ENCODE results near the gene GOLGA6C. TPM values are rescaled to one million over a fixed set of nuclear protein-coding genes. Genes with fewer than 3 reads are reported as not detected.
"Not testable (repeated sequence)": the region's sequence is repeated elsewhere in the genome, so short reads cannot be mapped to it uniquely, and the experiment has no call there.

The GOLGA6C gene
- total RNA-seq, 1 donor from 2014 or later, result not detected

DNA sequence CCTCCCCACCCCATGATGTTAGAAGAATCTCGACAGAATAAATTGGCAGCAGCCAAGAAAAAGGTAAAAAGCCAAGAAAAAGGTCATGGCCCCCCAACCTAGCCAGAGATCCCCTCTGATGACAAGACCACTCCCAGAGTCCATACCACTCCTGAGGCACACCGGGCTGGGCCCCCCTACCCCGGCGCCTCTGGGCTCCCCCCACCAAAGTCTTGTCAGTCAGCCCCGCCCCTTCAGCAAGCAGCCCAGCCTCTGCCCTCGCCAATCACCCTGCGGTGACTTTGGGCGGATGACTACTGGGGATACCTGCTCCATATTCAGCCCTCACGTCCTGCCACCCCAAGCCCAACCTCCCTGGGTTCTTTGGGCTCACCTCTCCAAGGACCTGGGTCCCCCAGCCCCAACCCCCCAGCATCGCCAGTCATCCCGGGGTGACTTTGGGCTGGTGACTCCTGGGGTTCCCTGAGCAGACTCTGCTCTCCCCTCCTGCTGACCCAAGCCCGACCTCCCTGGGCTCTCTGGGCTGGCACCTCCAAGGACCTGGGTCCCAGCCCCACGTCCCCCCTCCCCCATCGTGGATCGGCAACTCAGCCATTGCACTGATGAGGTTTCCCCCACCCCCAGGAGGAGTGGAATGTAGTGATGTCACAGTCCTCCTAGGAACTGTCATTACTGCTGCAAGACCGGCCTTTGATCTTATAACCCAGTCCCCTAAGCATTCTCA is 648 bp downstream of the GOLGA6C start:
- not testable (repeated sequence) for DNase-seq

DNA sequence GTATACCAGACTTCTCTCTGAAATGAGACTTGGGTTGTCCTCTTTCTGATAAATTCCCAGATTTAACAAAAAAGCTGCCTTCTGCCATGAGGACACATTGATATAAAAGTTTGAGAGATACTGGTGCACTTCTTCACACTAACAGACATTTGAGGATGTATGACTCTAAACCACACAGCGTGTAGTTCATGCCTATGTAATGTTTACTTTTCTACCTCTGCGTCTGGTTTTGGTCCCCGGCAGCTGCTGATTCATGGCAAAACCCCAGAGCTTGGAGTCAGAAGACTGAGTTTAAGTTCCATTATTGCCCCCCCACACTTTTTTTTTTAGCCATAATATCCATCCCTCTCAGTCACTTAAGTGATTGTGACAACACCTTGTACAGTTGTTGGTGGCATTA is 1.7 kb downstream of the GOLGA6C start:
- not testable (repeated sequence) for DNase-seq

DNA sequence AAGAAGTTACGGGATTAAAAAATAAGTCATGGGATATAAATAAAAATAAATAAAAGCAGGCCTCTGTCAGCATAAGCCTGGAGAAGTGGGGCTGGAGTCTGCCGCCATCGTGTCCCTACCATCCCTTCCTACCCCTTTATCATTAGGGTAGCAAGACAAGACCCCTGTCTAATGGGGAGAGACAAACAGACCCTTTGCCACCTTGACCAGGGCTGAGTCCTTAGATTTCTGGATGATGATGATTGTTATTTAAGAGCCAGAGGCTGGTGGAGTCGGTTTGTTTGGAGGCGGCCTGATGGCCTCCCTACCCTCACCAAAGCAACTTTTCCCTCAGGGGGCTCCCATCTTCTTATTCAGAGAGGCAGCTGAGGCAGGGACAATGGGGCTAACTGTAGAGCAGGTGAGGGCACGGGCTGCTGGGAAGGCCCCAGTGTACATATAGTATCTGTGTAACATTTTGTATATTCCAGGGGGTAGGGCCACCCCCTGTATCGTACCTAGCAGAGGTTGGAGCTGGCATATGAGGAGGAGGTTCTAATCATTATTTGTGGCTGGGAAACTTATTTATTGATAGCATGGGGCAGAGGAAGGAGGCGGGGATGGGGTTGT is 15.7 kb downstream of the GOLGA6C start:
- DNase-seq, result not testable (repeated sequence)

DNA sequence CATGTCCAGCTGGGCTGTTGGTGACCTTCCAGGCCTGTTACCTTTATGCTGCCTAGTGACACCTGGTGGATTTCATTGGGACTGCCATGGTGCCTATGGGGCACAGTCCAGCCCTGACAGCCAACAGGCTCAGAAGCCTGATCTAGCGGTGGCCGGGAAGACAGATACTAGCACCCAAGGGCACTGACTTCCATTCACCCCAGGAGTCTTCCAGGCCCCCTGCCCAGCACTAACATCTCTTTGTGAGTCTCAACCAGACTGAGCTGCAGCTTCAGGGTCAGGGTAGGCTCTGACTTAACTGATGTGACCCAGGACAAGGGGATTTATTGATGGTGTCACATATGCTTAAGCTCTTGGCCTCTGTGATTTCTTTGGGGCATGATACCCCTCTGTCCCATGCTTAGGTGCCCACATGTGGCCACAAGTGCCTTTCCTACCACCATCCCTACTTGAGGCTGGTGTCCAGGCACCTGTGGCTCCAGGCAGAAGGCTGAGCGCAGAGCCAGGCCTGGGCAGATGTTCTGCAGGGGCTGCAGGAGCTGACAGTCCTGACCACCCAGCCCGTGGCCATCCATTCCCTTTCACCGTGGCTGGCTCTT is 16.5 kb downstream of the GOLGA6C start:
- peak; percentile 9 for DNase-seq

DNA sequence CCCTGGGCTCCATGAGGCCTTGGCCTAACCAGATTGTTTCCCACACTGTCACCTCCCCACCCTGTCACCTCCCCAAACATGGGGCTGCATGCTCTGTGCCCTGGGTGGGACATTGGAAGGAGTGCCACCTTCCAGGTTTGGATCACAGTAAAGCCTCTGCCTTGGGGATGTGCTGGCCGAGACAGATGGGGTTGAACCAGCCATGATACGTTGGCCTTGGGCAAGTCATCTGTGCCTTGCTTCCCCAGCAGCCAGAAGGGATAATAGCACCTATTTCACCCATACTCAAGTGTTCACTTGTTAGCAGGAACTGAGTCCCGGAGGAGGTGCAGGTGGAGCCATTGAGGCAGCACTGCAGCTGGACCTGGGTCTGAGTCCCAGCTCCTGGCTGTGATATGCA is 17.5 kb downstream of the GOLGA6C start:
- not testable (repeated sequence) for DNase-seq

DNA sequence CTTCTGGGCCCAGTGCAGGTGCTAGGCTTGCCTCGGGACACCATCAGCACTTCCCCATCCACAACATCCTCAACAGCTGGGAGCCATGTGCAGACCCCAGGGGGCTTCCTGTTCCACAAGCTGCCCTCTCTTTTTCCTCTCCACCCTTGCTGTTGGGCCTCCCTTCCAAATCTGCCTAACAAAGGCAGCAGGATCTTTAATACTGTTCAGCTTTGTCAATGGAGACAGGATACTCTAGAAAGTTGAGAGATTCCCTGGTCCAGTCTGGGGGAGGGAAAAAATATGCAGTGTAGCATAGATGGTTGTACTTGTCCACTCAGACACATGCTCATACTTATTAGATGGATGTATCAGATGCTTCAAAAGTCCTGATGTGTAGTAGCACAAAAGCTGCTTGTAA is 20.4 kb downstream of the GOLGA6C start:
- DNase-seq, result not testable (repeated sequence)

DNA sequence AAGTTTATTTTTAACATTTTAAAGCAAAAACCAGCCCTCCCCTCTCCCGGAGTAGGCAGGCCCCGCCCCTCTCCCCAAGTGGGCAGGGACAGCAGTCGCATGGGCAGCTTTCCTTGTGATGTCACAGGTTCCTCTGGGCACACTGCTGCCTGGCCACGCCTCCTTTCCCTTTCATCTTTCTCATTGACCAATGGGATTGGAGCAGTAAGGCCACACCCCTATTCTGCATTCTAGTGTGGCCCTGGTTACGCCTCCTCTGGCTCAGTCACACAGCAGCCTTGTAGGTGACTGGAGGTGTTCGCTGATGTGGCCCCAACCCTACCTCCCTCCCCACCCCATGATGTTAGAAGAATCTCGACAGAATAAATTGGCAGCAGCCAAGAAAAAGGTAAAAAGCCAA is 24.4 kb downstream of the GOLGA6C start, which contains the start of gene GOLGA6D:
TSS of gene GOLGA6D (plus strand) at position 264 of the 400 bp plus-strand sequence. CDS start at position 305, 41 bp downstream.
- DNase-seq, result not testable (repeated sequence)

DNA sequence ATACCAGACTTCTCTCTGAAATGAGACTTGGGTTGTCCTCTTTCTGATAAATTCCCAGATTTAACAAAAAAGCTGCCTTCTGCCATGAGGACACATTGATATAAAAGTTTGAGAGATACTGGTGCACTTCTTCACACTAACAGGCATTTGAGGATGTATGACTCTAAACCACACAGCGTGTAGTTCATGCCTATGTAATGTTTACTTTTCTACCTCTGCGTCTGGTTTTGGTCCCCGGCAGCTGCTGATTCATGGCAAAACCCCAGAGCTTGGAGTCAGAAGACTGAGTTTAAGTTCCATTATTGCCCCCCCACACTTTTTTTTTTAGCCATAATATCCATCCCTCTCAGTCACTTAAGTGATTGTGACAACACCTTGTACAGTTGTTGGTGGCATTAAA is 26.0 kb downstream of the GOLGA6C start:
- not testable (repeated sequence) for DNase-seq

DNA sequence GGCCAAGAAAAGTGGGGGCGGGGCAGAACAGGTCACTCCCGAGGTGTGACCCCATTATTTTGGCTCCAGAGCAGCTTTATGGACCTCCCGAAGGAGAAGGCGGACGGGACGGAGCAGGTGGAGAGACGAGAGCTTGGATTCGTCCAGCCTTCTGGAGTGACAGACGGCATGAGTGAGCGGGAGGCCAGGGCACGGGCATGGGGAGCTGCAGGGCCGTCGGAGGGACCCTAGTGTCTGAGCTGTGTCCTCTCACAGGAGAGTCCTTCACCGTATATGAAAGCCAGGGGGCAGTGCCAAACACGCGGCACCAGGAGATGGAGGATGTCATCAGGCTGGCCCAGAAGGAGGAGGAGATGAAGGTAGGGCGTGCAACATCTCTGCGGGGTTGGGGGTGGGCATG is 35.5 kb downstream of the GOLGA6C start:
- DNase-seq, result not testable (repeated sequence)

DNA sequence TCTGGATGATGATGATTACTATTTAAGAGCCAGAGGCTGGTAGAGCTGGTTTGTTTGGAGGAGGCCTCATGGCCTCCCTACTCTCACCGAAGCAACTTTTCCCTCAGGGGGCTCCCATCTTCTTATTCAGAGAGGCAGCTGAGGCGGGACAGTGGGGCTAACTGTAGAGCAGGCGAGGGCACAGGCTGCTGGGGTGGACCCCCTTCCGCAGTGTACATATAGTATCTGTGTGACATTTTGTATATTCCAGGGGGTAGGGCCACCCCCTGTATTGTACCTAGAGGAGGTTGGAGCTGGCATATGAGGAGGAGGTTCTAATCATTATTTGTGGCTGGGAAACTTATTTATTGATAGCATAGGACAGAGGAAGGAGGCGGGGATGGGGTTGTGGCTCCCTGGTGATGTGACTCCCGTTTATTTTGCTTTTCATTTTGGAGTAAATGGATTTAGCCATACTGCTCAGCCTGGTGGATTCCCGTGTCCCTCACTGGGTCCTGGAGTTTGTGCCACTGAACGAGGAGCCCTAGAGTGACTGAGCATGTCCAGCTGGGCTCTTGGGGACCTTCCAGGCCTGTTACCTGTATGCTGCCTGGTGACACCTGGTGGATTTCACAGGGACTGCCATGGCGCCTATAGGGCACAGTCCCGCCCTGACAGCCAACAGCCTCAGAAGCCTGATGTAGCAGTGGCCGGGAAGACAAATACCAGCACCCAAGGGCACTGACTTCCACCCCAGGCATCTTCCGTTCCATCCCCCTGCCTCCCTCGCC is 40.6 kb downstream of the GOLGA6C start:
- not testable (repeated sequence) for DNase-seq

DNA sequence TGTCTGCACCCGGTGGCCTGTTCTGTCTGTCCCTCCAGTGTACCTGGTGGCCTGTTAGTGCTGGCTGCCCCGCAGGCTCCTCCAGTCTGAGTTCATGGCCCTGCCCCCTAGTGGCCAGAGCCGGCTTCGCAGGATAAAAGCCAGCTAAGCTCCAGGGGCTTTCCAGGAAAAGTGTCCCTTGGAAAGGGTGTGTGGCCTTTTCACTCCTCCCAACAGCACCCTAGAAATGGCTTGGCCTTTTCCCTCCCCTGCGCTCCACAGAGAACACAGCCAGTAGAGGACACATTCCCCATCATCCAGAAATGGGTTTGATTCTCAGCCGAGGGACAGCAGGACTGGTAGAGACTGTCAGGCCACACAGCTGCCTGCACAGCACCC is 41.2 kb downstream of the GOLGA6C start:
- DNase-seq, result not testable (repeated sequence)

DNA sequence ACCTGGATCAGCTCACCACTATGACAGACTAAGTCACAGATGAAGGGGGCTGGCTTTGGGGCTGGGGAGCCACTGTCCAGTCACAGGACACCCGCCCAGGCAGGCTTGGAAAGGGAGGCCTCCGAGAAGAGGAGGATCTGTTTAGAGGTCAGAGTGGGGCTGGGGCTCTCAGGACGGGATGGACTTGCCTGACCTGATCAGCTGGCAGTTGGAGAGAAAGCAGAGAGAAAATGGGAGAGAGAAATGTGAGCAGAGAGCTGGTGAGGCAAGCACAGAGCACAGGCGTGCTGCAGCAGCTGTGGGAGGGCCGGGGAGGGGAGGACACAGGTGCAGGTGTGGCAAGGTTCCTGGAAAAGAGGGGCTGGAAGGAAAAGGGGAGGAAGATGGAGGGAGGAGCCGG is 41.9 kb downstream of the GOLGA6C start:
- DNase-seq, result not testable (repeated sequence)

DNA sequence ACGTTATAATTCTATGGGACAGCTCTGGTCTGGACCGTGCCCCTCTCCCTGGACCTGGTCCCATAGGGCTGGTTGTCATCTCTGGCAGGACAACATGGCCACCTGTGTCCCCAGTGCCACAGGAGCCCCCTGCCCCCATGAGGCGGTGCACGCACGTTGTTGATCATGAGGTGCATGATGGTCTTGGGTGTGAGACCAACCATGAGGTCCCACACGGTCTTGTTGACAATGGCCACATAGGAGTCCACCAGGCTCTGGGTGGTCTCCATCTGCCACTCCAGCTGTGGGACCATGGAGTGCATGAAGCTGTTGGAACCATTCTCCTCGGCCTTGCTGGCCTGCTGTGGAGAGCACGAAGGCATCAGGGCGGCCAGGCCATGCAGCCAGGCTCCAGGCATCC is 44.2 kb downstream of the GOLGA6C start:
- no peak for DNase-seq

DNA sequence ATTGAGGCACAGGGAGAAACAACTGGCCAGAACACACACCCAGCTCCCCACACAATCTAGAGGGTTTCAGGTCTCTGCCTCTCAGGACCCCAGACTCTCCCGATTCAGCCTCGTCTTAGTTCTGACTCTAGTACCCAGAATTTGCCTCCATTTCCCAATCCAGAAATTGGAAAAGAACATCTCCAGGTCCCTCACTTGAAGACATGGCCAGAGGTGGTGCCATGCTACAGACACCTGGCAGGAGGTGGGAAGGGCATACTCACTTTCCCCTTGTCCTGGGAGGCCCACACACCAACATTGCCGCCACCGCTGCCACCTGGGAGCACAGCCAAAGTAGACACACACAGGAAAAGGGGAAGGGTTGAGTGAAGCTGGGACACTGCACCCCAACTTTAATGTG is 44.6 kb downstream of the GOLGA6C start:
- not testable (repeated sequence) for DNase-seq

DNA sequence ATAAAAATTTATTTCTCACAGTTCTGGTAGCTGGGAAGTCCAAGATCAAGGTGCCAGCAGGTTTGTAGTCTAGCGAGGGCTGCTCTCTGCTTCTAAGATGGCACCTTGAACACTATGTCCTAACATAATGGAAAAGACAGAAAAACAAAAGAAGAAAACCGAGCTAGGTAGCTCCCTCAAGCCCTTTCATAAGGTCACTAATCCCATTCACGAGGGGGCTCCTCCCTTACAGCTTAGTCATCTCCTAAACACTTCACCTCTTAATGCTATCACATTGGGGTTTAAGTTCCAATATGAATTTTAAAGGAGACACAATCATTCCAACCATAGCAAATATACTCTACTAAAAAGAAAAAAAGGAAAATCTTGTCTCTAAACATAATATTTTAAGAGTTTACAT is 48.1 kb downstream of the GOLGA6C start:
- no peak for DNase-seq

DNA sequence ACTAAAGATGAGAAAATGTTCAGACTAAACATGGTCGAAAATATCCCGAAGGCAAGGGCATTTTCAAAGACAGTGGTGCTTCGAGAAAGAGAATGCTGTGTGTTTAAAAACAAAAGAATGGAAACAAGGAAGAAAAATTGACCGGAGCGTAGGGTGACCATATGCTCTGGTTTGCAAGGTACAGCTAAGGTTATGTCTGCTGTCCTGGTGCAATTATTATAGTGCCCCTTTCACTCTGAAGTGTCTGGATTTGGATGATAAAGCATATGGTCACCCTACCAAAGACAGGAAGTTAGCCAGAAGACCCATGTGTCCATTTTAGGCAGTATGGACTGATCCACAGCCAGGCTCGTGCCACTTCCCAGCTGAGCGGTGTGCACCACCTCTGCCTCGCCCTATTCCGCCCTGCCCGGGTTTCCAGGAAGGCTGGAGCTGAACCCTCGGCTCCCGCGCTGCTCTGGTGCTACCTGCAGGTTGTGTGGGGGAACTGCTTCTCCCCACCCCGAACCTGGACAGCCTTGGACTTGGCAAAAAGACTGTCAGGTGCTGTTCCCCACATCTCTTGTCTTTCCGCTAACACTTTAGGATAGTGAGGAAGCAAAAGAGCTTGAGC is 49.8 kb downstream of the GOLGA6C start:
- DNase-seq, result peak; percentile 1

DNA sequence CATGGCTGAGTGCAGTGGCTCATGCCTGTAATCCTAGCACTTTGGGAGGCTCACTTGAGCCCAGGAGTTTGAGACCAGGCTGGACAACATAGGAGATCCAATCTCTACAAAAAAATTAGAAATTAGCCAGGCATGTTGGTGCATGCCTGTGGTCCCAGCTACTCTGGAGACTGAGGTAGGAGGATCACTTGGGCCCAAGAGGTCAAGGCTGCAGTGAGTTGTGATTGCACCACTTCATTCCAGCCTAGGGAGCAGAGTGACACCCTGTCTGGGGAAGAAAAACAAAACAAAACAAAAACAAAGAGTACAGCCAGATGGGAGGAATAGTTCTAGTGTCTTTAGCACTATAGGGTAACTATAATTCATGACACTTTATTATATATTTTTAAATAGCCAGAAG is 51.6 kb downstream of the GOLGA6C start:
- DNase-seq, result no peak

DNA sequence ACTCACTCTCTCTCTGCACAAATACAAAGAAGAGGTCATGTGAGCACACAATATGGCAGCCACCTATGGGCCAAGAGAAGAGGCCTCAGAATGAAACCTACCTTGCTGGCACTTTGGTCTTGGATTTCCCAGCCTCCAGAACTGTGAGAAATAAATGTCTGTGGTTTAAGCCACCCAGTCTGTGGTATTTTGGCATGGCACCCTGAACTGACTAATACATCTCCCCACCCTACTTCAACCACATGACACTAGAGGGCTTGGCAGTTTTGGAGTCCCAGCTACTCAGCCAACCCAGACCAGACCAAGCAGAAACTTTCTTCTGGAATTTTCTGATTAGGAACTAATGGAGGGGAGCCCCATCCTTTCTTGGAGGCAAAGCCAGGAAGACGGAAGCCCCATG is 54.4 kb downstream of the GOLGA6C start:
- DNase-seq, result not testable (repeated sequence)

DNA sequence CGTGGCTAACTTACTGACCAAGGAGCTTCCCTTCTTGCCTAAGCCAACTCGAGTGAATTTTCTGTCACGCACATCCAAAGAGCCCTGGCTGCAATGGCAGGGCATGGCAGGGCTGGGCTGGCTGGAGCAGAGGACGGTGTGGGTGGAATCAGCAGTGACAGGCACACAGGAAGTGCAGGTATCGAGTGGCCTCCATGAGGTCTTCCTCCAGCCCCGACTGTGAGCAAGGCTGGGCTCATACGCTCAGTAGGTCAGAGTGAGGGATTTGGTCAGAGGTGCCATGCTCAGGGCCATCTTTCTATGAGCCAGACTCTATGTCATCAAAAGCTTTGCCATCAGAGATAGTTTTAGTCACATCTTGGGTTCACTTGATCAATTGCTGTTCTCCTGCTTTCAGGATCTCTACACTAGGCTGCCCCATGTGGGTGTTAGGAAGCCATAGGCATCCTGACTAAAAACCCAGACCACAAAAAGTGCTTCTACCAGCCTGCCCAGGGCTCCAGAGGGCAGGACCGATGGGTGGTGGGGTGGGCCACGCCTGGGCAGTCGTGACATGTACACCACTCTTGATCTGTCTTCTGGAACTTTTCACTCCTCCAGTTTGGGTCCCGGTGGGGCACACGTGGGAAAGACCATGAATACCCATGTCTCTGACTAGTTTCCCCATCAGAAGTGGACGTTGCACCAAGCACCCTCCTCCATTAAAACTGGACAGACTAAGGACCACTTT is 55.1 kb downstream of the GOLGA6C start:
- no peak for DNase-seq

DNA sequence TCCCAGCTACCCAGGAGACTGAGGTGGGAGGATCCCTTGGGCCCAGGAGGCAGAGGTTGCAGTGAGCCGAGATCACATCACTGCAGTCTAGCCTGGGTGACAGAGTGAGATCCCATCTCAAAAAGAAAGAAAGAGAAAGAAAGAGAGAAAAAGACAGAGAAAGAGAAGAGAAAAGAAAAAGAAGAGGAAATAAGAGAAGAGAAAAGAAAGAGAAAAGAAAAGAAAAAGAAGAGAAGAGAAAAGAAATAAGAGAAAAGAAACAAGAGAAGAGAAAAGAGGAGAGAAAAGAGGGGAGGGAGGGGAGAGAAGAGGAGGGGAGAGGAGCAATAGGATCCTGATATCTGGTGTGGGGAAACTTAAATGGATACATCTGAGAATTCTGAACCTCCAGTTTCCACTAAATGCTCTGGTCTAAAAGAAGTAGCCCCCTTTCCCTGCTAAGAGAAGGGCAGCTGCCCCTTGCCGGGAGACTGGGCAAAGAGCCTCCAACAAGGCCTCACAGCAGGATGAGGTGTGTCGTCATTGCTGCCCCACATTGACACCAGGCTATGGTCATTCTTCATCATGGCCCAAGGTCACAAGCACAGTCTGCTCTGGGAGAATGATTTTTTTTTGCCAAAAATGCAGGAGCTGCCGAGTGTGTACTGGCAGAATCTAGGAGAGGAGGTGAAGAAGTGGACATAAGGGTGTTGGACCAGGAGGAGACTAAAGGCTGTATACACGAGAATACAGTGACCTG is 56.6 kb downstream of the GOLGA6C start:
- no peak for DNase-seq
